HG02759 (cell line): Measurements from ENCODE around the gene NAA16.
"Not testable (repeated sequence)": the region's sequence is repeated elsewhere in the genome, so short reads cannot be mapped to it uniquely, and the experiment has no call there.

Source experiments
- ATAC-seq: cut with Tn5 transposase; IDR thresholded peaks from one replicate; pipeline ENCODE4 v1.9.1; 2021; ENCODE audit warnings: mild to moderate bottlenecking, moderate library complexity; ENCODE audit not compliant: unreplicated experiment

Gene NAA16

GRCh38 chr13:41310963-41311405, at the start of gene NAA16:
NAA16 (plus strand) TSS chr13:41311267; CDS start chr13:41311529, 262 bp downstream.
- ATAC-seq = peak; percentile 81

- peak; percentile 96 for ATAC-seq
These were observed 47.7 kb upstream of the NAA16 start, which contains the start of gene MTRF1 for GRCh38 chr13:41263261-41263971. MTRF1 (minus strand) TSS chr13:41263576; CDS start chr13:41260907, 2,669 bp downstream.

DNA sequence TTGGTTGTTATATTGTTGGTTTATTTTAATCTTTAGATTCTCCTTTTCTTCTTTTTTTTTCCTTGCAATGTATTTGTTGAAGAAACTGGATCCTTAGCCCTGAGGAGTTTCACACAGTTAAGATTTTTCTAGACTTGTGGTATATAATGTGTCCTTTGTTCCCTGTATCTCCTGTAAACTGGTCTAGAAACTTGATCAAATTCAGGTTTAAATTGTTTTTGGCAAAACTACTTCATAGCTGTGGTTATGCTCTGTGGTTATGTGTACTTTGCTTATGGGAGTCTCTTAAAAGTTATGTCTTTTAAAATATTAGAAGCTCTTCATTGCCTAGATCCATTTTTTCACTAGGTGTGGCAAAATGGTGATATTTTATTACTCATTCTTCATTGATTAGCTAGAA, 44.0 kb upstream of the NAA16 start:
- no peak for ATAC-seq

DNA sequence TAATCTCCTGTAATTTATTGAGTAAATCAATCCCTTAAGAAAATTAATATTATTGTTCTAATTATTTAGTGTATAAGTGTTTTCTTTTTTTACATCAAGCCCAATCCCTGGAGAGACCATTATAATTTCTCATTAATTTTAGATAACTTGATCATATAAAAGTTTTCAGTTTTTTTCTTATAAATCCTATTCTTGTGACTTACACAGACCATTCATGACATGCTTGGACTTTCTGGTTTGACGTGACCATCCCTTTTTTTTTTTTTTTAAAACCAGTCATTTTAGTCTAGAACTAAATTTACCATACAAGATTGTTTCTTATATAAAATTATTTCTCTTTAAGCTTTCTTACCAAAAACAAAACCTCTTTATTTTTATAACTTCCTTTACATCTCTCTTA, 42.3 kb upstream of the NAA16 start:
- no peak for ATAC-seq

DNA sequence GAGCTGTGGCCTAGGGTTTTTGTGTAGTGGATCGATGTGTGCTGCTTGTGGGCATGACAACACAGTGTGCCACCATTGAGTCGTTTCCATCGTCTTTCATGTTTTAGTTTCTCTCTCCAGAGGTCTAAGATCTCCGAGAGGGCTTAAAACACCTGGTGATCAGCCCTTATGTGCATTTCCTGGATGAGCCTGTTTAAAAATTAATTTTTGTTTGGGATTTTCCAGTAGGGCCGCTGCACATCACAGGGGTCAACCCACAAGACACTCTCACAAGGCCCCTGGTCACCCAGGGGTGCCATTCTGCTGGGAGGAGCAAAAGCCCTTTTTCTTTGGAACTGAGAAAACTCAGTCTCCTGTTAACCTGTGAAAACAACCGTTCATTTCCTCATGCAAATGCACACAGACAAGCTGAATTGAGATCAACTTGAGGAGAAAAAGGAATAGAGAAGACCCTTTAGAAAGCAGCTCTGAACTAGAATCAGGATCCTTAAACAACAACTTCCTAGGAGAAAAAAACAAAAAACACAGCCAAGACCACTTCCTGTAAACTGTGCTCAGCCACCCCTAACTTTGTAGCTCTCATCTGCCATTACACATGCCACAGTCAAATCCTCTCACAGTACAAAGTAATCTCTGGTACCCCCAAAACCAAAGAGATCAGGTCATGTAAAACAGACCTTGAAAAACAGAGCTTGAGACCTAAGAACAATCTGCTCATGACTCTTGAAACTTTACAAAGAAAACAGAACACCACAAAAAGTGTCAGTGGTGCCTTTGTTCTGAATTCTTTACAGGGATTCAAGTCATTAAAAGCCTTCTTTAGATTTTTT, 39.4 kb upstream of the NAA16 start:
- ATAC-seq = no peak

DNA sequence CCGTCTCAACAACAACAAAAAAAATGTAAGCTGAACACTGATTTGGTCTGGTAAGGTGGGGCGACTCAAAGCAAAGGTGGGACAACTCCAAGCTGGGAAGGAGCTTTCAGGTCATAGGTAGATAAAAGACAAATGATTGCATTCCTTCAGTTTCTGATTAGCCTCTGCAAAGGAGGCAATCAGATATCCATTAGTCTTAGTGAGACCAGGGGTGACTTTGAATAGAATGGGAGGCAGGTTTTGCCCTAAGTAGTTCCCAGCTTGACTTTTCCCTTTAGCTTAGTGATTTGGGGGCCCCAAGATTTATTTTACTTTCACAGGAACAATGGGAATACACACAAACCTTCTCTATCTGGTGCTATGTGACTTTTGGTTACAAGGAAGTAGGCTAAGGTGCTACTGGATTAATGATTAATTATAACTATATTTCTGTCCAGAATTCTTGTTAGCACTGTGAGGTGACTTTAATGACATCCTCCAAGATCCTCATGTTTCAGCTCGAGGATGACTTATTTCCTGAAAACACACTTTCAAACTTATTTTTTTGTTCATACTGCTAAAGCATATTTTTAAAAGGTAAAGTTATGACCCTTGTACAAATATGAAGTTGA, 37.1 kb upstream of the NAA16 start:
- ATAC-seq = no peak

GRCh38 chr13:41274881-41275280, 36.2 kb upstream of the NAA16 start:
- no peak for ATAC-seq

- ATAC-seq = no peak
These were observed 34.2 kb upstream of the NAA16 start for GRCh38 chr13:41276824-41277223.

GRCh38 chr13:41279156-41279555, 31.9 kb upstream of the NAA16 start:
- not testable (repeated sequence) for ATAC-seq

DNA sequence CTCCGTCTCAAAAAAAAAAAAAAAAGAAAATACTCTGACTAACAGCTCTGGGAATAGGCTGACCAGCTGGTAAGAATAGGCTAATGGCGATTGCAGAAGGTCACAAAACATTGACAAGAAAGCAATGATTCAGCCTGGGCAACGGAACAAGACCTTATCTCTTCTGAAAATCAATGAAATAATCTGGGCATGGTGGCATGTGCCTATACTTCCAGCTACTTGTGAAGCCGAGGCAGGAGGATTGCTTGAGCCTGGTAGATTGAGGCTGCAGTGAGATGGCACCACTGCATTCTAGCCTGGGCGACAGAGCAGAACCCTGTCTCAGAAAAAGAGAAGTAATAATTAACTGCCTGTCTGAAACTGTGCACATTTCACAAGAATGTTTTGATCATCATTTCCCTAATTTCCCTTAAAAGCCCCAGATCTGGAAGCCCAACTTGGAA, 28.9 kb upstream of the NAA16 start:
- ATAC-seq = no peak

DNA sequence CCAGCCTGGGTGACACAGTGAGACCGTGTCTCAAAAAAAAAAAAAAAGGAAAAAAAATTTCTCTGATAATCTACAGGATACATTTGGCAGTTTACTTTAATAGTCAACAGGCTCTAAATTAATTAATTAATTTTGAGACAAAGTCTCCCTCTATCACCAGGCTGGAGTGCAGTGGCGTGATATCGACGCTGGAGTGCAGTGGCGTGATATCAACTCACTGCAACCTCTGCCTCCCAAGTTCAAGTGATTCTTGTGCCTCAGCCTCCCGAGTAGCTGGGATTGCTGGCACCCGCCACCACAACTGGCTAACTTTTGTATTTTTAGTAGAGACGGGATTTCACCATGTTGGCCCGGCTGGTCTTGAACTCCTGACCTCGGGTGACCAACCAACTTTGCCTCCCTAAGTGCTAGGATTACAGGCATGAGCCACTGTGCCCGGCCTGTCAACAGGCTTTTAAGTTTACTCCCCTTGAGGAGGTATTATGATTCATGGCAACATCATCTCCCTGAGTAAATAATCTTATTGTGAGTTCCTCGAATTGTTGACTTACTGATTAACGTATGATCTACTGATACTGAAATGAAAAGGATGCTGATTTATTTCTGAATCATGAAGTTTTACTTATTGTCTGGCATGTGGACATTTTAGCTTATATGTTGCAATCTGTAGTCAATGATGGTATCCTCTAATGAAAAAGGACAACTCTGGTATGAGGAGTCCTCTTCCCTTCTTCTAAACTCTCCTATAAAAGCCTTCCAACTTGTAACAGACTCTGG, 26.4 kb upstream of the NAA16 start:
- ATAC-seq = no peak

DNA sequence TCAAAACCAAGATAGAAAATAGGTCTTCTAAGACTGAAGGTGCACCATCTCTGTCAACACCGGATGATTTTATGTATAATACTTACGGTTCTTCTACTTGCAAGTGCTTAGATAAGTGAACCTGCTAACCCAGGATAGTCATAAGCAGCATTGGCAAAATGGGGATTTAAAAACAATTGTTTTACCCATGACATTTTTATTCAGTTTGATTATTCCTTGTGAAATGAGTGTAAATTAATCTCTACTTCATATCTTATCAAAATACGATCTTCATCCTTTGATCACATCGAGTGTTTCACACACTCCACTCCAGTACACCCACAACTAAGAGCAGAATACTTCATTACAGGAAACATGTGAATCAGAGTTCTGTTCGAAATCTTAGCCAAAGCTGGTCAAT, 24.7 kb upstream of the NAA16 start:
- ATAC-seq = no peak

DNA sequence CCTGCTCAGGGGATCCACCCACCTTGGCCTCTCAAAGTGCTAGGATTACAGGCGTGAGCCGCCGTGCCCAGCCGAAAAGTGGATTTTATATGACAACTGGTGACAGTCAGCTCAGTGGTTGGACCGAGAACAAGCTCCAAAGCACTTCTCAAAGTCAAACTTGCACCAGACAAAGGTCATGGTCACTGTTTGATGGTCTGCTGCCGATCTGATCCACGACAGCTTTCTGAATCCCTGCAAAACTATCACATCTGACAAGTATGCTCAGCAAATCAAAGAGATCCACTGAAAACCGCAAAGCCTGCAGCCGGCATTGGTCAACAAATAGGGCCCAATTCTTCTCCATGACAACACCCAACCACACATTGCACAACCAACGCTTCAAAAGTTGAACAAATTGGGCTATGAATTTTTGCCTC, 21.6 kb upstream of the NAA16 start:
- ATAC-seq = no peak

DNA sequence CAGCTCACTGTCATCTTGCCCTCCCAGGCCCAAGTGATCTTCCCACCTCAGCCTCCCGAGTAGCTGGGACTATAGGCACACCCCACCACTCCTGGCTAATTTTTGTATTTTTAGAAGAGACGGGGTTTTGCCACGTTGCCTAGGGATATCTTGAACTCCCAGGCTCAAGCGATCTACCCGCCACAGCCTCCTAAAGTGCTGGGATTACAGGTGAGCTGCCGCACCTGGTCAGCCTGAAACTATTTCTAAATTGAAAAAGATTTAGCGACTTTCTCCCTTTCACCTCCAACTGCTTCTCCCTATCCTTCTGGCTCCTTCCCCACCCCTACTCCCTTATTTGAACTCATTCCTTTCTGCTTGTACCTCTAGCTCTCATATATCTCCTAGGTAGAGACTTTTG, 19.8 kb upstream of the NAA16 start:
- no peak for ATAC-seq

- no peak for ATAC-seq
These were observed 17.8 kb upstream of the NAA16 start for GRCh38 chr13:41293272-41293671.

GRCh38 chr13:41294914-41295313, 16.2 kb upstream of the NAA16 start:
- no peak for ATAC-seq

DNA sequence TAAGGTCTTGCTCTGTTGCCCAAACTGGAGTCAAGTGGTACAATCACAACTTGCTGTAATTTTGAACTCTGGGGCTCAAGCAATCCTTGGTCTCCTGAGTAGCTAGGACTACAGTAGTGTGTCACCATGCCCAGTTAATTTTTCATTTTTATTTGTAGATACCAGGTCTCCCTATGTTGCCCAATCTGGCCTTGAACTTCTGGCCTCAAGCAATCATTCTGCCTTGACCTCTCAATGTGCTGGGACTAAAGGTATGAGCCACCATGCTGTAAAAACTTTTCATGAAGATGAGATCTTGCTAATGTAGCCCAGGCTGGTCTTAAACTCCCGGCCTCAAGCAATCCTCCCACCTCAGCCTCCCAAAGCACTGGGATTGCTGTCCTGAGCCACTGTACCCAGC, 15.1 kb upstream of the NAA16 start:
- ATAC-seq = no peak

- ATAC-seq = no peak
These were observed 14.0 kb upstream of the NAA16 start for GRCh38 chr13:41296879-41297646.

GRCh38 chr13:41299316-41300094, 11.6 kb upstream of the NAA16 start:
- no peak for ATAC-seq
